ENCODE data around the gene MAN1C1. TPM values are rescaled to one million over a fixed set of nuclear protein-coding genes. Genes with fewer than 3 reads are reported as not detected.

Gene MAN1C1
- total and polyA plus RNA-seq, 2 donors from 2014 or later, result 31.7 to 65.5 TPM

GRCh38 chr1:25642574-25643108 lies 26.1 kb downstream of the MAN1C1 start:
- Histone ChIP-seq H3K9me3 (ENCODE audit: control insufficient read depth in 2 of 3, insufficient read depth in 1 of 3, low read length in 3 of 3) (no peaks in the 10 kb centered on the region), H3K9ac (ENCODE audit: low read length in 3 of 3) (no peak overlapping the region), H3K4me3 (ENCODE audit: low read length in 3 of 3) (no peak overlapping the region), H3K36me3 (ENCODE audit: control insufficient read depth in 2 of 3, insufficient read depth in 3 of 3, low read length in 3 of 3) (peaks cover 0 to 6% (median 0%) of the 10 kb centered on the region in 3 donors), H3K4me1 (ENCODE audit: control insufficient read depth in 2 of 3, insufficient read depth in 2 of 3, low read depth in 1 of 3, low read length in 3 of 3) (peaks cover 0 to 8% (median 7%) of the 10 kb centered on the region in 3 donors), H3K27me3 (ENCODE audit: control insufficient read depth, insufficient read depth, low read length) (no peaks in the 10 kb centered on the region), H3K27ac (ENCODE audit: low read depth in 2 of 2, low read length in 2 of 2) (peak overlapping the region in 1 of 2 donors; percentile 44)
- FAIRE-seq, result no peak
- intact Hi-C loops (cut with DNase I), result no loop called here
- DNase-seq, result peak in 1 of 5 donors; percentile 73
- TF ChIP-seq CTCF (IDR thresholded peaks at IDR 0.05; ENCODE audit: borderline replicate concordance, extremely low read depth, insufficient read depth), result no peak

GRCh38 chr1:25643929-25644328 lies 27.3 kb downstream of the MAN1C1 start:
- FAIRE-seq, result no peak
- Histone ChIP-seq H3K27ac (ENCODE audit: low read depth in 2 of 2, low read length in 2 of 2) (no peak overlapping the region), H3K4me1 (ENCODE audit: control insufficient read depth in 2 of 3, insufficient read depth in 2 of 3, low read depth in 1 of 3, low read length in 3 of 3) (peaks cover 0 to 8% (median 7%) of the 10 kb centered on the region in 3 donors), H3K9ac (ENCODE audit: low read length in 3 of 3) (no peak overlapping the region), H3K4me3 (ENCODE audit: low read length in 3 of 3) (no peak overlapping the region), H3K27me3 (ENCODE audit: control insufficient read depth, insufficient read depth, low read length) (no peaks in the 10 kb centered on the region), H3K36me3 (ENCODE audit: control insufficient read depth in 2 of 3, insufficient read depth in 3 of 3, low read length in 3 of 3) (peaks cover 0 to 6% (median 0%) of the 10 kb centered on the region in 3 donors), H3K9me3 (ENCODE audit: control insufficient read depth in 2 of 3, insufficient read depth in 1 of 3, low read length in 3 of 3) (no peaks in the 10 kb centered on the region)
- no peak for TF ChIP-seq CTCF (IDR thresholded peaks at IDR 0.05; ENCODE audit: borderline replicate concordance, extremely low read depth, insufficient read depth)
- no peak for DNase-seq
- intact Hi-C loops (cut with DNase I), result no loop called here

DNA sequence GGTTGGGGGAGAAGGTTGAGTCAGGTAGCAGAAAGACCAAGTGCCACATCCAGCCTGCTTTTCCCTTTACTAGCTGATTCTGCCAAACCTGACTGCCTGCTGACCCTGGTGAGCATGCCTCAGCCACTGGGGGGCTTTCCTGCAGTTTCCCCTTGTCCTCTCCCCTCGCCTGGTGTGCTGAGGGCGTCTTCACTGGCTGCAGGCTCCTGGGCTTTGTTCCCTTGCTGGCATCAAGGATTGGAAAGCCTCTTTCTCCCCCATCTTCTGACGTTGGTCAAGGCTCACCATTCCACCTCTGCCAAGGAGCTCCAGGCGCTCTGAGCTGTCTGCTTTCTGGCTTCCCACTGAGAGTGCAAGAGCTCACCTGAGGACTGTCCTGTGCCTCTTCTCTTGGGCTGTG lies 28.4 kb downstream of the MAN1C1 start:
- TF ChIP-seq CTCF (IDR thresholded peaks at IDR 0.05; ENCODE audit: borderline replicate concordance, extremely low read depth, insufficient read depth), result no peak
- no peaks in the 10 kb centered on the region for H3K9me3 ChIP-seq (ENCODE audit: control insufficient read depth in 2 of 3, insufficient read depth in 1 of 3, low read length in 3 of 3)
- no peak overlapping the region for H3K9ac ChIP-seq (ENCODE audit: low read length in 3 of 3)
- peaks cover 0 to 8% (median 7%) of the 10 kb centered on the region in 3 donors for H3K4me1 ChIP-seq (ENCODE audit: control insufficient read depth in 2 of 3, insufficient read depth in 2 of 3, low read depth in 1 of 3, low read length in 3 of 3)
- H3K27ac ChIP-seq (ENCODE audit: low read depth in 2 of 2, low read length in 2 of 2), result no peak overlapping the region
- no peaks in the 10 kb centered on the region for H3K27me3 ChIP-seq (ENCODE audit: control insufficient read depth, insufficient read depth, low read length)
- DNase-seq (no peak), FAIRE-seq (no peak)
- no peak overlapping the region for H3K4me3 ChIP-seq (ENCODE audit: low read length in 3 of 3)
- intact Hi-C loops (cut with DNase I), result no loop called here
- H3K36me3 ChIP-seq (ENCODE audit: control insufficient read depth in 2 of 3, insufficient read depth in 3 of 3, low read length in 3 of 3), result peaks cover 0 to 6% (median 0%) of the 10 kb centered on the region in 3 donors

Measured in kidney (tissue), 14 donors.